Mammary epithelial cell (primary cell): ENCODE data around the gene NOSIP.

Experiments
- CTCF ChIP-seq, 2 donors: IDR thresholded peaks in 1 of 2; conservative IDR thresholded peaks in 1 of 2; 2 replicates each; pipeline ENCODE4 v1.5.1; 2011 to 2012; ENCODE audit warnings: inconsistent platforms in 2 of 2, low read length in 2 of 2, mild to moderate bottlenecking in 2 of 2, control low read depth in 1 of 2, low read depth in 1 of 2; ENCODE audit not compliant: insufficient read depth in 1 of 2; ENCODE audit errors: extremely low read depth in 1 of 2
- EZH2 ChIP-seq: IDR thresholded peaks from 2 replicates; pipeline ENCODE4 v1.6.1; 2012; ENCODE audit warnings: low read length, inconsistent platforms, borderline replicate concordance

DNA sequence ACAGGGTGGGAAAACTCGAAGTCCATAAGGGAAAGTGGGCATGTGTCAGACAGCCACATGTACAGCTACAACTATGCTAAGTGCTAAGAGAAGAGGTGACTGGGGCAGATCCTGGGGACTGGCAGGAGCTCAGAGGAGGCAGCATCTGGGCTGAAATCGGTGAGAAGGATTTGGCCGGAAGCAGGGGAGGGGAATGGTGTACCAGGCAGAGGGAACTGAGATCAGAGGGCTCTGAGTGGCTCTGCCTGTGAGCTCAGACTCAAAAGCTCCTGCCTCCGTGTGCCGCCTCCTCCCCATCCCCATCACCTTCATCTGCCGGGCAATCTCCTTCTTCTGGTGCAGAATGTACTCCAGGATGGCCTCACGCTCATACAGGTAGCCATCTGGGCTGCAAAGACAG is 21.8 kb downstream of the NOSIP start:
- TF ChIP-seq CTCF (conservative IDR thresholded peaks at IDR 0.05 in 1 of 2, IDR thresholded peaks at IDR 0.05 in 1 of 2; ENCODE audit: extremely low read depth in 1 of 2, insufficient read depth in 1 of 2, low read depth in 1 of 2, low read length in 2 of 2) (no peak), EZH2 (no peak)
